H1 (cell line): ENCODE data around the gene CPED1. TPM values are rescaled to one million over a fixed set of nuclear protein-coding genes. Genes with fewer than 3 reads are reported as not detected.

Experiments
- CTCF ChIA-PET: fragments of 300-600 bp; sonication (Branson Sonifier 250); formaldehyde crosslinking; loops from one replicate; lab custom pipeline; 2021; ENCODE audit not compliant: partially characterized antibody; lab: Charles Lee
- POLR2A ChIA-PET: fragments of 300-600 bp; sonication (Branson Sonifier 250); formaldehyde crosslinking; loops from one replicate; lab custom pipeline; 2021; ENCODE audit warnings: inconsistent platforms; ENCODE audit not compliant: partially characterized antibody; lab: Charles Lee
- DNase-seq, 2 experiments: peaks; one replicate each; pipeline versions ENCODE4 v3.0.0 to v3.0.0-alpha.2; 2010 to 2022; ENCODE audit warnings: low spot score in 2 of 2, low read depth in 1 of 2, mixed read lengths in 1 of 2
- FAIRE-seq: peaks from 2 replicates; lab custom pipeline; 2011; peaks lifted over from hg19 to GRCh38; lab: Jason Lieb, UNC
- H2AFZ ChIP-seq: 2 replicates; pipeline ENCODE4 v1.8.1; 2012; ENCODE audit warnings: low read length, inconsistent platforms
- H2AK5ac ChIP-seq: 2 replicates; pipeline ENCODE4 v1.6.1; 2013; ENCODE audit warnings: low read depth, low read length
- H2BK120ac ChIP-seq: replicated peaks from 2 replicates; pipeline ENCODE3; 2013; ENCODE audit warnings: low read depth, low read length, inconsistent platforms
- H2BK12ac ChIP-seq: 2 replicates; pipeline ENCODE4 v1.6.1; 2013; ENCODE audit warnings: low read depth, low read length
- H2BK15ac ChIP-seq: 2 replicates; pipeline ENCODE4 v1.6.1; 2013; ENCODE audit warnings: low read length
- H2BK20ac ChIP-seq: 2 replicates; pipeline ENCODE4 v1.6.1; 2013; ENCODE audit warnings: low read length
- H2BK5ac ChIP-seq: 2 replicates; pipeline ENCODE4 v1.6.1; 2013; ENCODE audit warnings: low read depth, low read length
- H3K14ac ChIP-seq: 2 replicates; pipeline ENCODE4 v1.6.1; 2013; ENCODE audit warnings: inconsistent platforms; ENCODE audit not compliant: insufficient read length
- H3K18ac ChIP-seq: 2 replicates; pipeline ENCODE4 v1.6.1; 2013; ENCODE audit warnings: low read length; ENCODE audit errors: extremely low read depth
- H3K23ac ChIP-seq: 2 replicates; pipeline ENCODE4 v1.6.1; 2013; ENCODE audit warnings: inconsistent platforms; ENCODE audit not compliant: insufficient read length
- H3K23me2 ChIP-seq: 2 replicates; pipeline ENCODE4 v1.6.1; 2013; ENCODE audit warnings: low read depth, low read length
- H3K27ac ChIP-seq: 2 replicates; pipeline ENCODE4 v1.6.1; 2011; ENCODE audit warnings: low read depth, low read length, inconsistent platforms
- H3K27me3 ChIP-seq, 4 experiments: replicated peaks in 1 of 4; 1 replicate in 1 of 4; 2 replicates in 3 of 4; pipeline versions ENCODE4 v1.6.1 to v1.8.1; 2011 to 2013; ENCODE audit warnings: low read length in 3 of 4, mild to moderate bottlenecking in 3 of 4, inconsistent platforms in 2 of 4, mixed read lengths in 2 of 4, moderate library complexity in 1 of 4; ENCODE audit not compliant: control insufficient read depth in 3 of 4, insufficient read depth in 3 of 4; ENCODE audit errors: extremely low read depth in 1 of 4
- H3K36me3 ChIP-seq, 4 experiments: 2 replicates each; pipeline versions ENCODE4 v1.6.1 to v1.8.1; 2011 to 2013; ENCODE audit warnings: mild to moderate bottlenecking in 4 of 4, low read length in 3 of 4, moderate library complexity in 2 of 4, control low read depth in 1 of 4, inconsistent platforms in 1 of 4; ENCODE audit not compliant: insufficient read depth in 4 of 4, control insufficient read depth in 2 of 4
- H3K4ac ChIP-seq: replicated peaks from 2 replicates; pipeline ENCODE3; 2013; ENCODE audit warnings: low read length, low read depth, mixed read lengths, inconsistent platforms; ENCODE audit not compliant: insufficient read length
- H3K4me1 ChIP-seq, 4 experiments: replicated peaks in 1 of 4; 1 replicate in 1 of 4; 2 replicates in 3 of 4; pipeline versions ENCODE4 v1.6.1 to v1.8.1; 2011 to 2013; ENCODE audit warnings: low read length in 3 of 4, inconsistent platforms in 2 of 4, mixed read lengths in 1 of 4; ENCODE audit not compliant: insufficient read depth in 4 of 4, control insufficient read depth in 3 of 4
- H3K4me2 ChIP-seq, 2 experiments: 2 replicates each; pipeline versions ENCODE4 v1.6.1 to v1.8.1; 2011 to 2013; ENCODE audit warnings: low read depth in 2 of 2, low read length in 2 of 2, control low read depth in 1 of 2, inconsistent platforms in 1 of 2, mild to moderate bottlenecking in 1 of 2; ENCODE audit not compliant: insufficient read depth in 1 of 2
- H3K4me3 ChIP-seq, 4 experiments: fragments of 200-600, 300-600 bp in 1 of 4; sonication (generic), shearing (Covaris generic), sonication (Bioruptor Twin) in 1 of 4; 2 replicates each; pipeline versions ENCODE4 v1.5.1 to v1.8.1; 2011 to 2016; ENCODE audit warnings: low read length in 4 of 4, low read depth in 3 of 4, control low read depth in 2 of 4, inconsistent platforms in 2 of 4, mild to moderate bottlenecking in 2 of 4, mixed read lengths in 1 of 4, moderate library complexity in 1 of 4; ENCODE audit not compliant: insufficient read depth in 2 of 4; ENCODE audit errors: extremely low read depth in 1 of 4
- H3K56ac ChIP-seq: replicated peaks from 2 replicates; pipeline ENCODE3; 2013; ENCODE audit warnings: low read depth, mild to moderate bottlenecking, mixed read lengths, low read length, inconsistent platforms; ENCODE audit not compliant: insufficient read length
- H3K79me1 ChIP-seq: 2 replicates; pipeline ENCODE4 v1.6.1; 2013; ENCODE audit warnings: low read depth, low read length, control low read depth
- H3K79me2 ChIP-seq, 2 experiments: 2 replicates each; pipeline versions ENCODE4 v1.6.1 to v1.8.1; 2012 to 2013; ENCODE audit warnings: low read length in 2 of 2, mild to moderate bottlenecking in 2 of 2, inconsistent platforms in 1 of 2; ENCODE audit not compliant: insufficient read depth in 2 of 2, control insufficient read depth in 1 of 2
- H3K9ac ChIP-seq, 4 experiments: replicated peaks in 1 of 4; 1 replicate in 1 of 4; 2 replicates in 3 of 4; pipeline versions ENCODE4 v1.6.1 to v1.8.1; 2011 to 2013; ENCODE audit warnings: low read depth in 3 of 4, low read length in 3 of 4, control low read depth in 2 of 4, mild to moderate bottlenecking in 2 of 4, moderate library complexity in 2 of 4, inconsistent platforms in 1 of 4; ENCODE audit errors: extremely low read depth in 1 of 4
- H3K9me3 ChIP-seq, 2 experiments: 2 replicates each; pipeline versions ENCODE4 v1.6.1 to v1.8.1; 2012 to 2013; ENCODE audit warnings: mild to moderate bottlenecking in 2 of 2, moderate library complexity in 2 of 2, control low read depth in 1 of 2, inconsistent platforms in 1 of 2, low read depth in 1 of 2, low read length in 1 of 2, mixed read lengths in 1 of 2; ENCODE audit not compliant: insufficient read depth in 2 of 2
- H4K20me1 ChIP-seq, 2 experiments: replicated peaks in 1 of 2; 2 replicates each; pipeline versions ENCODE3 to v1.8.1; 2011 to 2013; ENCODE audit warnings: inconsistent platforms in 2 of 2, low read length in 2 of 2, mild to moderate bottlenecking in 1 of 2; ENCODE audit not compliant: insufficient read depth in 2 of 2, control insufficient read depth in 1 of 2
- H4K5ac ChIP-seq: 2 replicates; pipeline ENCODE4 v1.6.1; 2013; ENCODE audit warnings: low read length, low read depth, mixed read lengths, inconsistent platforms; ENCODE audit not compliant: insufficient read length
- H4K8ac ChIP-seq: 2 replicates; pipeline ENCODE4 v1.8.0; 2013; ENCODE audit warnings: mild to moderate bottlenecking, moderate library complexity, low read length, inconsistent platforms; ENCODE audit not compliant: insufficient read depth; ENCODE audit errors: extremely low read depth
- H4K91ac ChIP-seq: replicated peaks from 2 replicates; pipeline ENCODE3; 2013; ENCODE audit warnings: low read length, mixed read lengths, inconsistent platforms; ENCODE audit not compliant: insufficient read length
- BCL11A ChIP-seq, 2 experiments: IDR thresholded peaks; one replicate each; pipeline ENCODE4 v1.6.1; 2011; ENCODE audit warnings: low read depth in 2 of 2, low read length in 2 of 2, mild to moderate bottlenecking in 2 of 2
- EGR1 ChIP-seq: IDR thresholded peaks from 2 replicates; pipeline ENCODE4 v1.6.1; 2011; ENCODE audit warnings: low read depth, low read length, borderline replicate concordance
- EZH2 ChIP-seq: fragments of 200-600 bp; sonication (generic); IDR thresholded peaks from 2 replicates; pipeline ENCODE4 v1.7.1; 2012; ENCODE audit warnings: low read depth, mild to moderate bottlenecking, moderate library complexity, low read length, inconsistent platforms; ENCODE audit not compliant: severe bottlenecking
- GTF2F1 ChIP-seq: IDR thresholded peaks from 2 replicates; pipeline ENCODE4 v1.6.1; 2012; ENCODE audit warnings: low read depth, low read length, improper control_type of control experiment, borderline replicate concordance
- JUND ChIP-seq: IDR thresholded peaks from 2 replicates; pipeline ENCODE4 v1.6.1; 2011; ENCODE audit warnings: mild to moderate bottlenecking, improper control_type of control experiment, low read length
- POLR2AphosphoS5 ChIP-seq: IDR thresholded peaks from 2 replicates; pipeline ENCODE4 v1.6.1; 2011; ENCODE audit warnings: low read depth, low read length
- RNF2 ChIP-seq: fragments of 200-900, 300-1000 bp; sonication (generic); IDR thresholded peaks from 2 replicates; pipeline ENCODE4 v1.7.1; 2016; ENCODE audit warnings: borderline replicate concordance, low read depth, mild to moderate bottlenecking, antibody characterized with exemption, low read length; ENCODE audit not compliant: poor library complexity, severe bottlenecking; ENCODE audit errors: missing control alignments
- RXRA ChIP-seq: IDR thresholded peaks from 2 replicates; pipeline ENCODE4 v1.6.1; 2011; ENCODE audit warnings: low read depth, mild to moderate bottlenecking, low read length, moderate library complexity; ENCODE audit not compliant: insufficient read depth
- TBP ChIP-seq: IDR thresholded peaks from 2 replicates; pipeline ENCODE4 v1.6.1; 2011; ENCODE audit warnings: low read depth, low read length, improper control_type of control experiment
- WGBS, 2 experiments: shearing (Covaris generic) in 1 of 2; methylation state at CpG; one replicate each; pipeline versions ENCODE4 v1.1.6 to v1.1.7; 2013 to 2015; ENCODE audit warnings: low lambda C conversion rate in 2 of 2, mixed read lengths in 2 of 2, inconsistent platforms in 1 of 2, low coverage in 1 of 2, missing lambda C conversion rate in 1 of 2; ENCODE audit not compliant: insufficient replicate concordance in 2 of 2, insufficient coverage in 1 of 2, insufficient read length in 1 of 2; ENCODE audit errors: extremely low coverage in 1 of 2, missing lambda C conversion rate in 1 of 2; 5-methylcytosine and 5-hydroxymethylcytosine counted together
- polyA plus RNA-seq, 7 experiments: library from polyadenylated mRNA; depleted of rRNA in 3 of 7; stranded (reverse) in 5 of 7; unstranded in 2 of 7; fragments of >200 nt in 5 of 7; fragments of 200-250 nt in 2 of 7; gene quantifications; 1 replicate in 5 of 7; 2 replicates in 1 of 7; 4 replicates in 1 of 7; pipeline versions ENCODE4 v1.2.1 to v1.2.3, GENCODE V29; 2011 to 2013; ENCODE audit warnings: missing spikeins in 2 of 7, mixed read lengths in 2 of 7
- total RNA-seq: library from RNA; stranded (reverse); fragmentation: NEBNext Ultra II Directional; extraction: Animal tissue kit (Norgen Biotek cat#: 25700); gene quantifications from 2 replicates; pipeline ENCODE4 v1.2.1, GENCODE V29; 2021
- TF ChIP-seq, protein P1 (sequence below), 3 experiments: IDR thresholded peaks; 1 replicate in 2 of 3; 2 replicates in 1 of 3; pipeline versions ENCODE4 v1.5.1 to v1.6.1; 2011; ENCODE audit warnings: low read length in 3 of 3, mild to moderate bottlenecking in 3 of 3, inconsistent platforms in 2 of 3, low read depth in 1 of 3, moderate library complexity in 1 of 3; ENCODE audit not compliant: insufficient read depth in 1 of 3; ENCODE audit errors: control extremely low read depth in 1 of 3

Gene CPED1
- total and polyA plus RNA-seq, 2 of the 8 experiments (the other 6 are each of a cell fraction or from before 2014, with no cell fraction given) = 0.08 to 0.39 TPM

DNA sequence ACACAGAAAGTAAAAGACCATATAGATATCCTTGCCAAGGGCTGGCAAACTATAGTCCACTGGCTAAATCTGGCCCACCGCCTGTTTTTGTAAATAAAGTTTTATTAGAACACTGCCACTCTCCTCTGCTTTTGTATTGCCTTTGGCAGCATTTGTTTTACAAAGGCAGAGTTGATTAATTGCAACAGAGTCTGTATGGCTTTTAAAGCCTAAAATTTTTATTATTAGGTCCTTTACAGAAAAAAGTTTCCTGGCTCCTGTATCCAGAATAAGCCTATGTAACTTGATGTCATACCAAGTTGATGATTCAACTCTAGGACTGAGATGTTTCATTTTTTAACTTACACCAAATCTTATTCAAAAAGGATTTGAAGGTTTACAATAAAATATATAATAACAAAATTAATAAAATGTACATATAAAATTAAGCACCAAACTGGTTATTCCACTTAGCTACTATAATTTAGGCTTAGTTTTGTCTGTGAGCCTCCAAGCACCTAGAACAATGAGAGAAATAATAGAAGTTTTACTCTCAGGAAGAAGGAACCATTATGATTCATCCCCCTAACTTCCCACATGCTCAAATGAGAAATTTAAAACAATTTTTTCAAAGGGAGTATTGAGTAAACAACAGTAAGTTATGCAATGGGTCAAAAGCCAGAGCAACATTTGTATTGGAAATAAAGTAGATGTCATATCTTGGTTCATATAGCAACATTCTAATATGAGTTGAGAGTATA, 31.9 kb downstream of the CPED1 start:
- H3K27me3 ChIP-seq = no peaks in the 10 kb centered on the region
- H3K23ac ChIP-seq = no peak overlapping the region
- no peak overlapping the region for H2AK5ac ChIP-seq
- H3K4ac ChIP-seq = no peak overlapping the region
- no peak overlapping the region for H3K18ac ChIP-seq
- POLR2A ChIA-PET = no interaction called here
- H2BK20ac ChIP-seq = no peak overlapping the region
- FAIRE-seq (no peak), DNase-seq (no peak)
- no peak overlapping the region for H2BK12ac ChIP-seq
- H4K5ac ChIP-seq = no peak overlapping the region
- H3K27ac ChIP-seq = no peak overlapping the region
- no peak overlapping the region for H3K9ac ChIP-seq
- H4K8ac ChIP-seq = no peak overlapping the region
- no peak overlapping the region for H2AFZ ChIP-seq
- no peak overlapping the region for H3K4me2 ChIP-seq
- no peak overlapping the region for H3K56ac ChIP-seq
- no peak overlapping the region for H2BK120ac ChIP-seq
- no peaks in the 10 kb centered on the region for H3K4me1 ChIP-seq
- no peak overlapping the region for H2BK5ac ChIP-seq
- 89% methylated on average over 1 of the region's 1 CpG; no CpG with 5 or more reads in 1 of the 2 experiments for WGBS, 2 experiments
- no peak overlapping the region for H3K4me3 ChIP-seq
- H3K79me2 ChIP-seq = no peaks in the 10 kb centered on the region
- no peaks in the 10 kb centered on the region for H3K79me1 ChIP-seq
- H4K91ac ChIP-seq = no peak overlapping the region
- no peak overlapping the region for H2BK15ac ChIP-seq
- no peaks in the 10 kb centered on the region for H3K9me3 ChIP-seq
- H3K36me3 ChIP-seq = no peaks in the 10 kb centered on the region
- H3K23me2 ChIP-seq = no peaks in the 10 kb centered on the region
- H3K14ac ChIP-seq = no peak overlapping the region
- CTCF ChIA-PET = no interaction called here
- H4K20me1 ChIP-seq = no peaks in the 10 kb centered on the region
- TF ChIP-seq GTF2F1 (no peak), POLR2AphosphoS5 (no peak), EGR1 (no peak), RNF2 (no peak), EZH2 (no peak), RXRA (no peak), JUND (no peak), BCL11A (IDR thresholded peaks at IDR 0.05; ENCODE audit: low read depth in 2 of 2, low read length in 2 of 2) (no peak), TBP (no peak)
- TF ChIP-seq, protein P1, sequence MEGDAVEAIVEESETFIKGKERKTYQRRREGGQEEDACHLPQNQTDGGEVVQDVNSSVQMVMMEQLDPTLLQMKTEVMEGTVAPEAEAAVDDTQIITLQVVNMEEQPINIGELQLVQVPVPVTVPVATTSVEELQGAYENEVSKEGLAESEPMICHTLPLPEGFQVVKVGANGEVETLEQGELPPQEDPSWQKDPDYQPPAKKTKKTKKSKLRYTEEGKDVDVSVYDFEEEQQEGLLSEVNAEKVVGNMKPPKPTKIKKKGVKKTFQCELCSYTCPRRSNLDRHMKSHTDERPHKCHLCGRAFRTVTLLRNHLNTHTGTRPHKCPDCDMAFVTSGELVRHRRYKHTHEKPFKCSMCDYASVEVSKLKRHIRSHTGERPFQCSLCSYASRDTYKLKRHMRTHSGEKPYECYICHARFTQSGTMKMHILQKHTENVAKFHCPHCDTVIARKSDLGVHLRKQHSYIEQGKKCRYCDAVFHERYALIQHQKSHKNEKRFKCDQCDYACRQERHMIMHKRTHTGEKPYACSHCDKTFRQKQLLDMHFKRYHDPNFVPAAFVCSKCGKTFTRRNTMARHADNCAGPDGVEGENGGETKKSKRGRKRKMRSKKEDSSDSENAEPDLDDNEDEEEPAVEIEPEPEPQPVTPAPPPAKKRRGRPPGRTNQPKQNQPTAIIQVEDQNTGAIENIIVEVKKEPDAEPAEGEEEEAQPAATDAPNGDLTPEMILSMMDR (IDR thresholded peaks at IDR 0.05; ENCODE audit: control extremely low read depth in 1 of 3, insufficient read depth in 1 of 3, low read depth in 1 of 3, low read length in 3 of 3) = no peak
